ENCODE results near the gene PSMD9. TPM values are rescaled to one million over a fixed set of nuclear protein-coding genes. Genes with fewer than 3 reads are reported as not detected.

PSMD9 gene
- total RNA-seq, 2 experiments from 2014 or later, result 50.8 to 57.9 TPM

DNA sequence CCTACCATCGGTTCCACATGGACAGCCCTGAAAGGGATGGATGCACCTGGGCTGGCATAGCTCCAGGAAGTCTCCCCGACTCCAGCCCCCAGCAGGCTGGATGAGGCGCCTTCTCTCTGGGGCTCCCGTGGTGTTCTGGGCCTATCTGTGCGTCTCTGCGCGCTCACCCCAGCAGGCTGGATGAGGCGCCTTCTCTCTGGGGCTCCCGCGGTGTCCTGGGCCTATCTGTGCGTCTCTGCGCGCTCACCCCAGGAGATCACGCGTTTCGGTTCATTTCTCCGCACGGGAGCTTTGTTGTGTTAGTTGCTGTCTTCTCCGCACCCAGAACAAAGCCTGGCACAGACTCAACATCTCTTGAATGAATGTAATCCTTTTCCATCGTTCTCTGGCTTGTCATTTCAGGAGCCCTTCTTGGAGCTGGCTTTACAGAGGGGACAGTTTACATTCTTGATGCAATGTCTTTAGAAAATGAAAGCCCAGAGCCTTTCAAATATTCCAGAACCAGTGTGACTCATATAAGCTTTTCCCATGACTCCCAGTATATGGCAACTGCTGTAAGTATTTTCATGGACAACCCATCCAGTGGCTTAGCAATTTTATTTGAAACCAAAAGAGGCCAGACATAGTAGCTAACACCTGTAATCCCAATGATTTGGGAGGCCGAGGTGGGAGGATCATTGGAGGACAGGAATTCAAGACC lies 70.1 kb downstream of the PSMD9 start:
- no peak overlapping the region for H3K27ac Mint-ChIP-seq
- H3K36me3 Mint-ChIP-seq, result no peaks in the 10 kb centered on the region
- H3K9me3 Mint-ChIP-seq, result no peaks in the 10 kb centered on the region
- POLR2A ChIA-PET, result no interaction called here
- peaks cover 2% of the 10 kb centered on the region for H3K27me3 Mint-ChIP-seq
- H3K4me3 Mint-ChIP-seq, result no peak overlapping the region
- DNase-seq, result no peak
- no peaks in the 10 kb centered on the region for H3K4me1 Mint-ChIP-seq
- no peak for ATAC-seq (ENCODE audit: low read depth)

DNA sequence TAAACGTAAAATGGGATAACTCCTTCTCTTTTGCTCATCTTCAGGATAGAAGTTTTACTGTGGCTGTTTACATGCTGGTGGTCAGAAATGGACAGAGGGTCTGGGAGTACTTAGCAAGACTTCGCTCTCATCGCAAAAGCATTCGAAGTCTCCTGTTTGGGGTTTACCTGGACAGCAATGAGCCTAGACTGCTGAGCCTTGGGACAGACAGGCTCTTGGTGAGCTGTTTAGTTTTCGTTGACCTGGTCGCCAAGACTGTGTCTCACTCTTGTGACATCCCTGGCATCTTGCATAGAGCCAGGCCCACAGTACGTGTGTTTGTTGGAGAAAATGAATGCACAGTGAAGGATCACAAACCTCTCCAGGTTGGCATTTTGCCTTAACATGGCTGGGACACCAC lies 72.0 kb downstream of the PSMD9 start:
- Mint-ChIP-seq H3K36me3 (no peaks in the 10 kb centered on the region), H3K27ac (no peak overlapping the region), H3K4me1 (no peaks in the 10 kb centered on the region), H3K9me3 (no peaks in the 10 kb centered on the region), H3K4me3 (no peak overlapping the region), H3K27me3 (peaks cover 2% of the 10 kb centered on the region)
- POLR2A ChIA-PET, result no interaction called here
- no peak for ATAC-seq (ENCODE audit: low read depth)
- DNase-seq, result no peak

DNA sequence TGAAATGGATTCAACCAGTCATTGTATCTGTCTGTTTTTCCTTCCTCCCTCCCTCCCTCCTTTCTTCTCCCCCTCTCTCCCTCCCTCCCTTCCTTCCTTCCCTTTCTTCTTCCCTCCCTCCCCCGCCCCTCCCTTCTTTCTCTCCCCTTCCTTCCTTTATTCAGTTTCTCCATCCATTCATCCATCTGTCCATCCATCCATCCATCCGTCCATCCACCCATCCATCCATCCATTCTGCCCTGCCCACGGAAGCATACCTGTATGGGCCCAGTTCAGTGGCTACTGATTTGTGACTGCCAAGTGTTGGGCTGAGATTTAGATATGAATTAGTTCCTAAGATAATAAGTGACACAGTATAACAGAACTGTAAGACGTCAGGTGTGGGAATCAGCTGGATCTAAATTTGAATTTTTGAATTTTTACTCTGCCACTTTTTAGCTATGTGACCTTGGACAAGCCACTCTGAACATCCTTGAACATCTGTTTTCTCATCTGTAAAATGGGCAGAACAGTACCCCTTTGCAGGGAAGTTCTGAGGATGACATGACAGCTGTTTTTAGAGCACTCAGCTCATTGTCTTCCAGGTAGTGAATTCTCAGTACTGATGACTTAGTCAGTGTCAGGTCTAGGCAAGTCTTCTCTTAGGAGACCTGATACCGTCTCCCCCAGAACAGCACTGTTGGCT lies 72.7 kb downstream of the PSMD9 start:
- no peaks in the 10 kb centered on the region for H3K9me3 Mint-ChIP-seq
- H3K4me3 Mint-ChIP-seq, result no peak overlapping the region
- H3K27me3 Mint-ChIP-seq, result peaks cover 2% of the 10 kb centered on the region
- POLR2A ChIA-PET, result no interaction called here
- H3K27ac Mint-ChIP-seq, result no peak overlapping the region
- no peaks in the 10 kb centered on the region for H3K4me1 Mint-ChIP-seq
- DNase-seq (no peak), ATAC-seq (ENCODE audit: low read depth) (no peak)
- no peaks in the 10 kb centered on the region for H3K36me3 Mint-ChIP-seq

DNA sequence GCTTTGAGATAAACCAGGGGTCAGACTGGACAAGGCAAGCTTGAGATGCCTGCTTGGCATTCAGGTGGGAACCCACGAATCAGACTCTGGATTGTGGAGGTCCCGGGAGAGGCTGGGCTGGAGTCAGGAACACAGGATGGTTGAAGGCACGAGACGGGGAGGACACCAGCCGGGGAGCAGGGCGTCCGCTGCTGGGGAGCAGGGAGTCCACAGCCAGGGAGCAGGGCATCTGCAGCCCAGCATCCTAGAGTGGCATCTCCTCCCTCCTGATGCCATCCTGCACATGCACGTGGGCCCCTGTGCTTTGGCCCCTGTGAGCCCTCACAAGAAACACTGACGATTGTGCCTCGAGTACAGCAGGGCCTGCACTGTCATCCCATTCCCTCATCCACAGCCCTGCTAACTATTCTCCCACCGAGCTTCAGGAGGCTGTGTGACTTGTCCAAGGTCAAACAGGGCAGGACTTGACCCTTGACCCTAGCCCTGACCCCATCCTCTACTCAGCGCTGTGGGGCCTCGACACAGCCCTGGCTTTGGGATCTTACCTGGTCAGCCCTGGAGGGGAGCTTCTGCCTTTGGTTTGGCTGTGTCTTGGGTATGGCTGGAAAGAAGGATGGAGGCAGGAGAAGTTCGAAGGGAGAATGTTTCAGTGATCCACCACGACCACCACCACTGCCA lies 74.9 kb downstream of the PSMD9 start:
- H3K4me3 Mint-ChIP-seq, result no peak overlapping the region
- no peaks in the 10 kb centered on the region for H3K36me3 Mint-ChIP-seq

GRCh38 chr12:121964813-121965643 lies 76.4 kb downstream of the PSMD9 start:
- no peak for ATAC-seq (ENCODE audit: low read depth)
- H3K27ac Mint-ChIP-seq, result no peak overlapping the region

More for the DNA sequence above, 74.9 kb downstream of the PSMD9 start:
- Mint-ChIP-seq H3K4me1 (no peaks in the 10 kb centered on the region), H3K9me3 (no peaks in the 10 kb centered on the region), H3K27me3 (peaks cover 2% of the 10 kb centered on the region), H3K27ac (no peak overlapping the region)
- DNase-seq, result no peak
- no peak for ATAC-seq (ENCODE audit: low read depth)
- POLR2A ChIA-PET, result no interaction called here

GRCh38 chr12:121966959-121967358 lies 78.4 kb downstream of the PSMD9 start:
- Mint-ChIP-seq H3K27me3 (no peaks in the 10 kb centered on the region), H3K4me3 (no peak overlapping the region), H3K4me1 (peaks cover 3% of the 10 kb centered on the region), H3K27ac (no peak overlapping the region), H3K36me3 (peaks cover under 1% of the 10 kb centered on the region), H3K9me3 (peaks cover 1% of the 10 kb centered on the region)
- POLR2A ChIA-PET, result no interaction called here
- ATAC-seq (ENCODE audit: low read depth) (no peak), DNase-seq (no peak)

More at GRCh38 chr12:121964813-121965643, 76.4 kb downstream of the PSMD9 start:
- no peaks in the 10 kb centered on the region for H3K36me3 Mint-ChIP-seq
- POLR2A ChIA-PET, result no interaction called here
- H3K9me3 Mint-ChIP-seq, result no peaks in the 10 kb centered on the region
- peaks cover 3% of the 10 kb centered on the region for H3K4me1 Mint-ChIP-seq
- no peak for DNase-seq
- no peak overlapping the region for H3K4me3 Mint-ChIP-seq
- peaks cover 2% of the 10 kb centered on the region for H3K27me3 Mint-ChIP-seq

Other genes starting within 250 kb of the PSMD9 start
- gene MORN3, start 219.1 kb upstream of the PSMD9 start, total RNA-seq, result 1 to 10 TPM; 5.2 to 6.2 TPM
- 1 to 10 TPM; 9.8 to 9.9 TPM for gene TMEM120B, start 176.0 kb upstream of the PSMD9 start, total RNA-seq
- gene RHOF, start 95.1 kb upstream of the PSMD9 start, total RNA-seq, result 100 to 1,000 TPM; 144 to 157 TPM
- 10 to 100 TPM; 45.0 to 46.8 TPM for gene SETD1B, start 84.8 kb upstream of the PSMD9 start, total RNA-seq
- not detected for gene HPD, start 29.9 kb upstream of the PSMD9 start, total RNA-seq
- 1 to 10 TPM; 1.4 TPM for gene CFAP251, start 29.8 kb downstream of the PSMD9 start, total RNA-seq
- 1 to 10 TPM; 6.3 to 7.3 TPM for gene BCL7A, start 133.1 kb downstream of the PSMD9 start, total RNA-seq
- 10 to 100 TPM; 61.0 to 61.7 TPM for gene MLXIP, start 190.0 kb downstream of the PSMD9 start, total RNA-seq

All from activated naive CD8-positive, alpha-beta T cell treated with anti-CD3 and anti-CD28 coated beads, Interleukin-2, amount 10 ng/mL, durations not matched to agents 7 days and 5 days (primary cell).